Esophagus squamous epithelium (tissue), 5 donors: ENCODE measurements around the gene SLC25A20. TPM values are rescaled to one million over a fixed set of nuclear protein-coding genes. Genes with fewer than 3 reads are reported as not detected.
A peak's percentile ranks its signal among the peaks of the same experiment; 100 is the strongest.

Experiments
- DNase-seq: peaks from one replicate; lab custom pipeline; 2025; lab: John Stamatoyannopoulos, UW
- H3K27ac ChIP-seq, 4 donors: fragments of 200-600 bp; sonication (generic); one replicate each; pipeline ENCODE4 v1.5.1; 2016 to 2019; ENCODE audit warnings: mild to moderate bottlenecking in 1 of 4
- H3K27me3 ChIP-seq, 4 donors: fragments of 200-600 bp; sonication (generic); 1 replicate in 3 of 4; 2 replicates in 1 of 4; pipeline versions ENCODE4 v1.5.1 to v1.6.0; 2017 to 2021; ENCODE audit warnings: antibody characterized with exemption in 1 of 4
- H3K36me3 ChIP-seq, 3 donors: fragments of 200-600 bp; sonication (generic); one replicate each; pipeline ENCODE4 v1.5.1; 2016 to 2019
- H3K4me1 ChIP-seq, 3 donors: fragments of 200-600 bp; sonication (generic); one replicate each; pipeline ENCODE4 v1.5.1; 2017 to 2019
- H3K4me3 ChIP-seq, 4 donors: fragments of 200-600 bp; sonication (generic); 1 replicate in 3 of 4; 2 replicates in 1 of 4; pipeline ENCODE4 v1.5.1; 2016 to 2019; ENCODE audit warnings: mild to moderate bottlenecking in 2 of 4, moderate library complexity in 1 of 4
- H3K9me3 ChIP-seq, 3 donors: fragments of 200-600 bp; sonication (generic); one replicate each; pipeline ENCODE4 v1.5.1; 2016 to 2019
- CTCF ChIP-seq, 6 experiments: fragments of 450-650 bp in 4 of 6; fragments of 200-600 bp in 2 of 6; sonication (generic) in 2 of 6; IDR thresholded peaks; one replicate each; pipeline ENCODE4 v1.5.1; 2016 to 2019; ENCODE audit warnings: antibody characterized with exemption in 6 of 6, mild to moderate bottlenecking in 4 of 6, moderate library complexity in 4 of 6
- POLR2A ChIP-seq, 4 donors: fragments of 450-650 bp; IDR thresholded peaks; one replicate each; pipeline ENCODE4 v1.6.1; 2017; ENCODE audit warnings: antibody characterized with exemption in 4 of 4, mild to moderate bottlenecking in 4 of 4, moderate library complexity in 3 of 4
- WGBS, 2 donors: methylation state at CpG; one replicate each; pipeline ENCODE4 v1.1.5; 2018; 5-methylcytosine and 5-hydroxymethylcytosine counted together
- intact Hi-C: fragments of 100-400 bp; cut with DNase I; formaldehyde crosslinking; loops from one replicate; pipeline ENCODE4 v1.15.0; 2022
- total RNA-seq, 4 donors: library from RNA; depleted of rRNA; stranded (reverse); fragments of >200 nt; gene quantifications; one replicate each; pipeline ENCODE4 v1.1.0, GENCODE V29; 2016
- donor health status: DM: yes; HTN: yes; CAD: no.

SLC25A20 gene
- total RNA-seq, 4 donors from 2014 or later, result 4.2 to 19.6 (median 11.7) TPM

GRCh38 chr3:48847053-48847503 is 51.6 kb downstream of the SLC25A20 start:
- TF ChIP-seq CTCF (IDR thresholded peaks at IDR 0.05), result no peak
- no peak for TF ChIP-seq POLR2A (IDR thresholded peaks at IDR 0.05)
- H3K4me3 ChIP-seq, result peak overlapping the region; percentile 64 to 96 (median 85)
- H3K36me3 ChIP-seq, result no peaks in the 10 kb centered on the region
- H3K27ac ChIP-seq, result peak overlapping the region; percentile 94 to 98 (median 95)
- H3K4me1 ChIP-seq, result peaks cover 18 to 29% (median 22%) of the 10 kb centered on the region in 3 donors
- no peaks in the 10 kb centered on the region for H3K9me3 ChIP-seq
- intact Hi-C loops, result no loop called here
- H3K27me3 ChIP-seq, result no peaks in the 10 kb centered on the region
- 0% methylated on average over 6 to 9 of the region's 42 CpGs for WGBS, 2 donors
- no peak for DNase-seq

- no peaks in the 10 kb centered on the region for H3K36me3 ChIP-seq
- intact Hi-C loops, result no loop called here
- H3K9me3 ChIP-seq, result no peaks in the 10 kb centered on the region
- TF ChIP-seq CTCF (IDR thresholded peaks at IDR 0.05) (no peak), POLR2A (IDR thresholded peaks at IDR 0.05) (no peak)
- WGBS, 2 donors, result 56 to 61% methylated on average over 2 of the region's 2 CpGs
- H3K4me1 ChIP-seq, result peaks cover 18 to 29% (median 22%) of the 10 kb centered on the region in 3 donors
- DNase-seq, result no peak
- peak overlapping the region in 2 of 4 donors; percentile 83 to 96 for H3K4me3 ChIP-seq
- H3K27ac ChIP-seq, result no peak overlapping the region
- no peaks in the 10 kb centered on the region for H3K27me3 ChIP-seq
These were observed 53.5 kb downstream of the SLC25A20 start for GRCh38 chr3:48845170-48845569.

DNA sequence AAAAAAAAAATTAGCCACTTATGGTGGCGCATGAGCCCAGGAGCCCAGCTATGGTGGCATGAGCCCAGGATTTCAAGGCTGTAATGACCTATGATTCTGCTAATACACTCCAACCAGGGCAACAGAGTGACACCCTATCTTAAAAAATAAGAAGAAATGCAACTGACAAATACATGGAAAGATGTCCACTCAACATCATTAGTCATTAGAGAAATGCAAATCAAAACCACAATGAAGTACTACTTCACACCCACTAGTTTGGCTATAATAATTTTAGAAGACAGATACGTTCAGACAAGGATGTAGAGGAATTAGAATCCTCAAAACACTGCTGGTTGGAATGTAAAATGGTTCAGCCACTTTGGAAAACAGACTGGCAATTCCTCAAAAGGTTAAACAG is 61.5 kb downstream of the SLC25A20 start:
- H3K9me3 ChIP-seq, result no peaks in the 10 kb centered on the region
- DNase-seq, result no peak
- H3K27me3 ChIP-seq, result no peaks in the 10 kb centered on the region
- WGBS, 2 donors, result 67 to 70% methylated on average over 2 of the region's 2 CpGs
- no peak overlapping the region for H3K4me3 ChIP-seq
- TF ChIP-seq CTCF (IDR thresholded peaks at IDR 0.05), result no peak
- TF ChIP-seq POLR2A (IDR thresholded peaks at IDR 0.05), result no peak
- H3K4me1 ChIP-seq, result peaks cover 0 to 15% (median 0%) of the 10 kb centered on the region in 3 donors
- intact Hi-C loops, result no loop called here
- no peak overlapping the region for H3K27ac ChIP-seq
- peaks cover 0 to 13% (median 0%) of the 10 kb centered on the region in 3 donors for H3K36me3 ChIP-seq

- Histone ChIP-seq H3K4me1 (peaks cover 0 to 24% (median 0%) of the 10 kb centered on the region in 3 donors), H3K27ac (no peak overlapping the region), H3K36me3 (peaks cover 0 to 13% (median 0%) of the 10 kb centered on the region in 3 donors), H3K4me3 (no peak overlapping the region), H3K9me3 (no peaks in the 10 kb centered on the region), H3K27me3 (no peaks in the 10 kb centered on the region)
- WGBS, 2 donors, result 85 to 92% methylated on average over 8 to 11 of the region's 11 CpGs
- intact Hi-C loops, result no loop called here
- TF ChIP-seq CTCF (IDR thresholded peaks at IDR 0.05), result no peak
- TF ChIP-seq POLR2A (IDR thresholded peaks at IDR 0.05), result no peak
- DNase-seq, result no peak
These were observed 62.9 kb downstream of the SLC25A20 start for GRCh38 chr3:48835650-48836366.

DNA sequence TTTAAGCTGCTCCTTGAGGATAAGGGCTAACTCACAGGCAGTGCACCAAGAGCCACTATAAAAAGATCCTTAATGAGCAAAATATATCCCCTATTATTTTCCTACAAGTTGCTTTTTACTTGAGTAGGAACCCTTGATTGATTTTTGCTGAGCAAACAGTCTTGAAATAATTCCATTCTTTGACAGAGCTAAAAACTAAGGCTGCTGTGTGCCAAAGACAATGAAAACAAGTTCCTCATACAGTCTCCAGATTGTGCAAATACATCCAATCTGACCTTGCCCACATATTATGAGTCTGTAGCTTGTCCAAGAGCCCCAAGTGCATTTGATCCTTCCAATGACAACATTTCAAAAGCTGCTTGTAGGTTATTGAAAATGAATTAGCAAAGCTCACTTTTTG is 66.0 kb downstream of the SLC25A20 start:
- Histone ChIP-seq H3K27ac (no peak overlapping the region), H3K36me3 (peaks cover 0 to 5% (median 0%) of the 10 kb centered on the region in 3 donors), H3K9me3 (no peaks in the 10 kb centered on the region), H3K27me3 (no peaks in the 10 kb centered on the region), H3K4me1 (peaks cover 0 to 25% (median 0%) of the 10 kb centered on the region in 3 donors), H3K4me3 (no peak overlapping the region)
- intact Hi-C loops, result no loop called here
- no peak for DNase-seq
- TF ChIP-seq POLR2A (IDR thresholded peaks at IDR 0.05) (no peak), CTCF (IDR thresholded peaks at IDR 0.05) (no peak)
